Measurements from ENCODE around the gene ZBTB20.
A peak's percentile ranks its signal among the peaks of the same experiment; 100 is the strongest.

The ZBTB20 gene

DNA sequence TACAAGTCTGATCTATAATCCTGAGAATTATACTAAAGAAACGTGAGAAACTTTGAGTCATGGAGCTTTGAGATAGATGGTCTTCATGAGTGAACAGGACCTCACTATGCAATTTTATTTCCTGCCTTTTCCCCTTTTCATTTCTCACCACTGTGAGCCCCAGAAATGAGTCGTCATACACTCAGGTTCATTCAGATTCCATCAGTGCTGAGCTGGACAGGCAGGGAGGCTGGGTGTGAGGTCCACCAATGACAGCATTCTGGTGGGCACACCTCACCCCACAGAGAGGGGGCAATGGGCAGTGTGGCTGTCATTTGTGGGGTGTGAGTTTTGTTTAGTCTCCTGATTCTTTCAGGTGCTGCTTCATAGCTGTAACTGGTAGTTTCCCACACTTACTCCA is 836.4 kb downstream of the ZBTB20 start:
- TF ChIP-seq, protein P1, sequence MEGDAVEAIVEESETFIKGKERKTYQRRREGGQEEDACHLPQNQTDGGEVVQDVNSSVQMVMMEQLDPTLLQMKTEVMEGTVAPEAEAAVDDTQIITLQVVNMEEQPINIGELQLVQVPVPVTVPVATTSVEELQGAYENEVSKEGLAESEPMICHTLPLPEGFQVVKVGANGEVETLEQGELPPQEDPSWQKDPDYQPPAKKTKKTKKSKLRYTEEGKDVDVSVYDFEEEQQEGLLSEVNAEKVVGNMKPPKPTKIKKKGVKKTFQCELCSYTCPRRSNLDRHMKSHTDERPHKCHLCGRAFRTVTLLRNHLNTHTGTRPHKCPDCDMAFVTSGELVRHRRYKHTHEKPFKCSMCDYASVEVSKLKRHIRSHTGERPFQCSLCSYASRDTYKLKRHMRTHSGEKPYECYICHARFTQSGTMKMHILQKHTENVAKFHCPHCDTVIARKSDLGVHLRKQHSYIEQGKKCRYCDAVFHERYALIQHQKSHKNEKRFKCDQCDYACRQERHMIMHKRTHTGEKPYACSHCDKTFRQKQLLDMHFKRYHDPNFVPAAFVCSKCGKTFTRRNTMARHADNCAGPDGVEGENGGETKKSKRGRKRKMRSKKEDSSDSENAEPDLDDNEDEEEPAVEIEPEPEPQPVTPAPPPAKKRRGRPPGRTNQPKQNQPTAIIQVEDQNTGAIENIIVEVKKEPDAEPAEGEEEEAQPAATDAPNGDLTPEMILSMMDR (IDR thresholded peaks at IDR 0.05; ENCODE audit: extremely low read depth, missing control alignments): no peak
- no peak for DNase-seq (ENCODE audit: low spot score)

DNA sequence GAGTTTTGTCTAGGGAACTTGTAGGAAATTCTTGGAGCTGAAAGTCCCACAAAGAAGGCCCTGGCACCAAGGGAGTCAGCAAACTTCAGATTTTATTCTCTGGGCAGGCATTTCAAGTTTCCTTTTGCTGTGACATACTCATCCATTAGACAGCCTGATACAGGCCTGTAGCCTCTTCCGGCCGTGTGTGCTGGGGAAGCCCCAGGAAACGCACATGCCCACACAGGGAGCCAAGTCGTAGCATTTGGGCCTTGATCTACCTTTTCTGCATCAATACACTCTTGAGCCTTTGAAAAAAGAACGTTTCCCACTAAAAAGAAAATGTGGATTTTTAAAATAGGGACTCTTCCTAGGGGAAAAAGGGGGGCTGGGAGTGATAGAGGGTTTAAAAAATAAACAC is 838.3 kb downstream of the ZBTB20 start:
- TF ChIP-seq, protein P1 (IDR thresholded peaks at IDR 0.05; ENCODE audit: extremely low read depth, missing control alignments): no peak
- DNase-seq (ENCODE audit: low spot score): peak; percentile 62

DNA sequence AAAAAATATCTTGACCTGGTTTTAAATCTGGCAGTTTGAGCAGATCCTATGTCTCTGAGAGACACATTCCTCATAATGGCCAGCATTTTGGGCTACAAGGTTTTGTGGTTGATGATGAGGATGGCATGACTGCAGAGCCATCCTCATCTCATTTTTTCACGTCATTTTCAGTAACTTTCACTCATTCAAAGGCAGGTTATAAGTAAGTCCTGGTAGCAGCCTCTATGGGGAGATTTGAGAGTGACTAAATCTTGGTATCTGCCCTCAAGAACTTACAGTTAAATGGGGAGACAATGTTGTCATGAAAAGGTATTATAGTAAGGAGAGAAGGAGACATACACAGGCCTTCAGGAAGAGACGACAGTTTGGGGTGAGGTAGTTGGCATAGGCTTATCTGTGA is 838.7 kb downstream of the ZBTB20 start:
- no peak for DNase-seq (ENCODE audit: low spot score)
- TF ChIP-seq, protein P1 (IDR thresholded peaks at IDR 0.05; ENCODE audit: extremely low read depth, missing control alignments): no peak

DNA sequence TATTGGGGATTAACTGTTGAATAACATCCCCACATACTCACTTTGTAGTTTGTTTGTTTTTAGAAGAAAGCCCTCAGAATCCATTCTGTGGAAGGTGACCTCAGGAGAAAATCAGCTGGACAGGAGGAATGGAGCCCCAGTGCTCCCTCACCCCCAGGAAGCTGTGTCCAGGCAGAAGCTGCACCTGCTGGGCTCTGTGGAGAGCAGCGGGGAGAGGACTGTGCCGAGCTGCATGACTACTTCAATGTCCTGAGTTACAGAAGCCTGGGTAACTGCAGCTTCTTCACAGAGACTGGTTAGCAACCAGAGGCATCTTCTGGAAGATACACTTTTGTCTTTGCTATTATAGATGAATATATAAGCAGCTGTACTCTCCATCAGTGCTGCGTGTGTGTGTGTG is 839.3 kb downstream of the ZBTB20 start:
- DNase-seq (ENCODE audit: low spot score): no peak
- TF ChIP-seq, protein P1 (IDR thresholded peaks at IDR 0.05; ENCODE audit: extremely low read depth, missing control alignments): no peak

DNA sequence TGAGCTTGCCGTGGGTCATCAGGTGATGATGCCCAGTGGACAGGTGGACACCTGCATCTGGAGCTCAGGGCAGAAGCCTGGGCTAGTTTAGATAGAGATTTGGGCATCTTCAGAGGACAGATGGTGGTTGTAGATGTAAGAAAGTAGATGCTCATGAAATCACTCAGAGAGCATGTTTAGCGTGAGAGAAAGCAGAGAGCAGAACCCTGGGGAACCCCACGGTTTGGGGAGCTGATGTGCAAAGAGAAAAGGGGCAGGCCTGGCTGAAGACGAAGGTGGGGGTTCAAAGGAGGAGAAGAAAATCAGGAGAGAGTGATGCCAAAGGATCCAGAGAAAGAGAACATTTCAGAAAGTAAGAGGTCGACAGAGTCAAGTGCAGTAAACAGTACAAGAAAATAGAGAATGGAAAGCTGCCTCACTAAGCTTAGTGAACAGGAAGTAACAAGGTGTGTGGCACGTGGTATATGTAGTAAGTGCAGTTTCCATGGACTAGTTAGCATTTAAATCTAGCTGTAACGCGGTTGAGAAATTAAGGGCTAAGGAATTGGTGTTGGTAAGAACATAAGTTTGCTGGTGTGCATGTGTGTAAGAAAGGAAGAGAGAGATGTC is 839.8 kb downstream of the ZBTB20 start:
- TF ChIP-seq, protein P1 (IDR thresholded peaks at IDR 0.05; ENCODE audit: extremely low read depth, missing control alignments): no peak
- DNase-seq (ENCODE audit: low spot score): peak; percentile 36

DNA sequence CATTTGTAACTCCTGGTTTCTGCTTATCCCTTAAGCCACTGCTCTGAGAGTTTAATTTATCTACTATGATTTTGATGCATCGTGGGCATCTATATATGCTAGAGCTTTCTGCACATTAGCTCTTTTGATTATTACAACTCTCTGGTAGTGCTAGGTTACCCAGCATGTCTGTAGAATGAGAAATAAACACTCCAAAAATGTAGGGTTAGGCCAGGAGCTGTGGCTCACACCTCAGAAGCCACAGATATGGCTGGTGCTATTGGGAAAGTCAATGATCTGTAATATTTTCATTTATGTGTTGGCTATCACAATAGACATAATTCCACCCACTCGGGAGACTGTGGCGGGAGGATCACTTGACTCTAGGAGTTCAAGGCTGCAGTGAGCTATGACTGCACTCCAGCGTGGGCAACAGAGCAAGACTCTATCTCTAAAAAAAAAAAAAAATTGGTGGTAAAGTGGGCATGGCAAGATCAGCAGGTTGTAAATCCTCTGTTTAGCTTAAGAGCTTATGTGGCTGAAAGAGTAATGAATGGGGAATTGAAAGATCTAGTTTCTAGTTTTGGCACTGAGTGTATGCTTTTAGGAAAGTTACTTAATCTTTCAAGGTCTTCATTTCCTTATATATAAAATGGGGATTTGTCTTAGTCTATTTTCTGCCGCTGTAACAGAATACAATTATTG is 847.0 kb downstream of the ZBTB20 start:
- TF ChIP-seq, protein P1 (IDR thresholded peaks at IDR 0.05; ENCODE audit: extremely low read depth, missing control alignments): no peak
- no peak for DNase-seq (ENCODE audit: low spot score)

DNA sequence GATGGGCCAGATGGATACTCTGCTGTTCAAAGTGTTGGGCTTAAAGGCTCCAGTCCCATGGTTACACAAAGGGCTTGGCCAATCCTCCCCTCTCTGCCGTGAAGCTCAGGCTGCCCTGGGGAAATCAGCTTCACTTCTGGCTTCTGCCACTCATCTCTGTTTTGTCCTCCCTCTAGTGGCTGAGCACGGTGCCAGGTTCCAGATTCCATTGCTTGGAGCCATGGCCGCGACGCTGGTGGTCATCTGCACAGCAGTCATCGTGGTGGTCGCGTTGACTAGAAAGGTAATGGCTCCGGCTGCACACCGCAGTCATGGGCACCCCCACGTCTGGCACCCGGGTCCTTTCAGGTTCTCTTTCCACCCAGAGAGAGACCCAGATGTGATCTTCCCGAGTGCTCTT is 847.7 kb downstream of the ZBTB20 start:
- TF ChIP-seq, protein P1 (IDR thresholded peaks at IDR 0.05; ENCODE audit: extremely low read depth, missing control alignments): no peak
- peak; percentile 18 for DNase-seq (ENCODE audit: low spot score)

All from GM20000 (cell line).